Measurements from ENCODE around the gene MRPL28. TPM values are rescaled to one million over a fixed set of nuclear protein-coding genes. Genes with fewer than 3 reads are reported as not detected.
"Not testable (repeated sequence)": the region's sequence is repeated elsewhere in the genome, so short reads cannot be mapped to it uniquely, and the experiment has no call there.

MRPL28 gene
- total RNA-seq, 1 donor from 2014 or later: 47.8 TPM

DNA sequence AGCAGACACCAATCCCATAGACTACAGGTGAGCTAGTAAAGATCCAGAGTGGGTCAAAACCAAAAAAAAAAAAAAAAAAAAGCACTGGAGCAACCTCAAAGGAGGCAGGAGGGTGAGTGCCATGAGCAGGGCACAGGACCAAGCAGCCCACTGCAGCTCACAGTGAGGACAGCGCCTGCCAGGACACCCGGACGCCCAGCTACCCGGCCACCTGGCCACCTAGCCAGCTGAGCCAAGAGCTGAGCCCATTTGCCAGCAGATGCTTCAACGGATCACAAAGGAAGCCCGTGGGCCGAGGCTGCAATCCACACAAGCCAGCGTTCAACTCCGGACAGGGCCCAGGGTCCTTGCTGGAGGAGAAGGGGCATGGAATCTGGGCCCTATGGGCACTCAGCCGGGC, 32.9 kb downstream of the MRPL28 start:
- intact Hi-C loops (cut with DNase I): no loop called here
- Histone ChIP-seq H3K36me3 (peaks cover 0 to 2% of the 10 kb centered on the region in 2 donors), H3K4me1 (peaks cover 0 to 3% of the 10 kb centered on the region in 2 donors), H3K27me3 (no peaks in the 10 kb centered on the region), H3K27ac (no peak overlapping the region), H3K4me3 (no peak overlapping the region), H3K9me3 (no peaks in the 10 kb centered on the region)
- no peak for DNase-seq (ENCODE audit: low spot score in 2 of 2)
- TF ChIP-seq, protein P1, sequence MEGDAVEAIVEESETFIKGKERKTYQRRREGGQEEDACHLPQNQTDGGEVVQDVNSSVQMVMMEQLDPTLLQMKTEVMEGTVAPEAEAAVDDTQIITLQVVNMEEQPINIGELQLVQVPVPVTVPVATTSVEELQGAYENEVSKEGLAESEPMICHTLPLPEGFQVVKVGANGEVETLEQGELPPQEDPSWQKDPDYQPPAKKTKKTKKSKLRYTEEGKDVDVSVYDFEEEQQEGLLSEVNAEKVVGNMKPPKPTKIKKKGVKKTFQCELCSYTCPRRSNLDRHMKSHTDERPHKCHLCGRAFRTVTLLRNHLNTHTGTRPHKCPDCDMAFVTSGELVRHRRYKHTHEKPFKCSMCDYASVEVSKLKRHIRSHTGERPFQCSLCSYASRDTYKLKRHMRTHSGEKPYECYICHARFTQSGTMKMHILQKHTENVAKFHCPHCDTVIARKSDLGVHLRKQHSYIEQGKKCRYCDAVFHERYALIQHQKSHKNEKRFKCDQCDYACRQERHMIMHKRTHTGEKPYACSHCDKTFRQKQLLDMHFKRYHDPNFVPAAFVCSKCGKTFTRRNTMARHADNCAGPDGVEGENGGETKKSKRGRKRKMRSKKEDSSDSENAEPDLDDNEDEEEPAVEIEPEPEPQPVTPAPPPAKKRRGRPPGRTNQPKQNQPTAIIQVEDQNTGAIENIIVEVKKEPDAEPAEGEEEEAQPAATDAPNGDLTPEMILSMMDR (IDR thresholded peaks at IDR 0.05): no peak

DNA sequence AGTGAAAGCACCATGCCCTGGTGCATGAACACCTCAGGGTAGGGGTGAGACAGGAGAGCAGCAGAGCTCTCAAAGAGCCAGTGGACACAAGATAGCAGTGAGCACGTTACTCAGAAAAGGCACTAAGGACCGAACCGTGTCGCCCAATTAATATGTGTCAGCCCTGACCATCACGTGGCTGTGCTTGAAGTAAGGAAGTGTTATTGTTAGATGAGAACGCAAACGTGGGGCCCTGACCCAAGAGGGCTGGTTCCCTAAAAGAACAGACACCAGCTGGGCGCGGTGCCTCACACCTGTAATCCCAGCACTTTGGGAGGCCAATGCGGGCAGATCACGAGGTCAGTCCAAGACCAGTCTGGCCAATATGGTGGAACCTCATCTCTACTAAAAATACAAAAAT, 34.1 kb downstream of the MRPL28 start:
- Histone ChIP-seq H3K9me3 (no peaks in the 10 kb centered on the region), H3K27ac (no peak overlapping the region), H3K36me3 (no peaks in the 10 kb centered on the region), H3K4me1 (peaks cover 0 to 3% of the 10 kb centered on the region in 2 donors), H3K4me3 (no peak overlapping the region), H3K27me3 (no peaks in the 10 kb centered on the region)
- intact Hi-C loops (cut with DNase I): no loop called here
- DNase-seq (ENCODE audit: low spot score in 2 of 2): no peak
- TF ChIP-seq, protein P1 (IDR thresholded peaks at IDR 0.05): no peak

DNA sequence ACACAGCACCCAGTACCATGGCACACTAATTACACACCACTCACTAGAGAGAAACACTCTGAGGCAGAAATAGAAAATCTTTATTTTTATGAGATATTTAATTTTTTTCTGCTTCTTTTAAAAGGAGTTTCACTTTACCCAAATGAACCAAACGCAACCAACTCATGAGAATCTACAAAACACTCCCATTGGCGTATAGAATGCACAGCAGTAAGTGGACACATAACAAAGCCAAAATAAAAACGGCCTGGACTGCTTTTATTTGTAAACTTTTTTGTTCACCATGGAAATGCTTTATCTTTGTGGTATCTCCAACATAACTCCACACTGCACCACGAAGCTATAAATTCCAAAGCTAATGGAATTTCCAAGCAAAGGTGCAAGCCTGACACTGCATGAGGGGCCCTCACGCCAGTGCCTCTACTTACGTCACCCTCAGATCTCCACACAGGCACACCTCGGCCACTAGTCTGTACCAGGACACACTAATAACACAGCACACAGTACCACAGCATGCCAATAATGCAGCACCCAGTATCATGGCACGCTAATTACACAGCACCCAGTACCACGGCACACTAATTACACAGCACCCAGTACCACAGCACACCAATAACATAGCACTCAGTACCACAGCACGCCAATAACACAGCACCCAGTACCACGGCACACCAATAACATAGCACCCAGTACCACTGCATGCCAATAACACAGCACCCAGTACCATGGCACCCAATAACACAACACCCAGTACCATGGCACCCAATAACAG, 35.3 kb downstream of the MRPL28 start:
- H3K36me3 ChIP-seq; intact Hi-C loops (cut with DNase I); H3K27ac ChIP-seq; H3K4me3 ChIP-seq; H3K9me3 ChIP-seq; H3K4me1 ChIP-seq; H3K27me3 ChIP-seq; DNase-seq (ENCODE audit: low spot score in 2 of 2): not testable (repeated sequence)

DNA sequence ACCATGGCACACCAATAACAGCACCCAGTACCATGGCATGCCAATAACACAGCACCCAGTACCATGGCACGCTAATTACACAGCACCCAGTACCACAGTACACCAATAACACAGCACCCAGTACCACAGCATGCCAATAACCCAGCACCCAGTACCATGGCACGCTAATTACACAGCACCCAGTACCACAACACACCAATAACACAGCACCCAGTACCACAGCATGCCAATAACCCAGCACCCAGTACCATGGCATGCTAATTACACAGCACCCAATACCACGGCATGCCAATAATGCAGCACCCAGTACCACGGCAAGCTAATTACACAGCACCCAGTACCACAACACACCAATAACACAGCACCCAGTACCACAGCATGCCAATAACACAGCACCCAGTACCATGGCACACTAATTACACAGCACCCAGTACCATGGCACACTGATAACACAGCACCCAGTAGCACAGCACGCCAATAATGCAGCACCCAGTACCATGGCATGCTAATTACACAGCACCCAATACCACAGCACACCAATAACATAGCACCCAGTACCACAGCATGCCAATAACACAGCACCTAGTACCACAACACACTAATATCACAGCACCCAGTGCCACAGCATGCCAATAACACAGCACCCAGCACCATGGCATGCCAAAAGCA, 36.0 kb downstream of the MRPL28 start:
- H3K27me3 ChIP-seq; H3K27ac ChIP-seq; DNase-seq (ENCODE audit: low spot score in 2 of 2); H3K4me1 ChIP-seq; intact Hi-C loops (cut with DNase I); H3K36me3 ChIP-seq; H3K4me3 ChIP-seq; H3K9me3 ChIP-seq: not testable (repeated sequence)

DNA sequence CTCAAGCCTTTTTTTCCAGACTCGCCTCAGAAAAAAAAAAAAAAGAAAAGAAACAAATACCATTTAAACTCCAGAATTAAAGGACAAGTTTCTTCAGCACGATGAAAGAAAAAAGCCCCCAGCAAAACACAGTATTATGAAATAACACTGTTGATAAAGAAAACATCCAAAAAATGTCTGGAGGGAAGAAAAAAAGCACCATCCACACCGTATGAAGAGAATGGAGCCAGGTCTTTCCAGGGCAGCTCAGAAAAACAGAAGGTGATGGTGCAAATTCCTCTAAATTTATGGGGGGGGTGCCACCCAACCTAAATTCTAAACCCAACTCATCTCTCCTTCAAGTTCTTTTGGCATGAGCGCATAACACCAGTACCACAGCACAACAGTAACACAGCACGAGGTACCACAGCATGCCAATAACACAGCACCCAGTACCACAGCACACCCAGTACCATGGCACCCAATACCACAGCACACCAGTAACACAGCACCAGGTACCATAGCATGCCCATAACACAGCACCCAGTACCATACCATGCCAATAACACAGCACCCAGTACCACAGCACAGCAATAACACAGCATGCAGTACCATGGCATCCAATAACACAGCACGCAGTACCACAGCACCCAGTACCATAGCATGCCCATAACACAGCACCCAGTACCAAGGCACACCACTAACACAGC, 36.8 kb downstream of the MRPL28 start:
- Histone ChIP-seq H3K9me3 (no peaks in the 10 kb centered on the region), H3K27ac (no peak overlapping the region), H3K27me3 (no peaks in the 10 kb centered on the region), H3K4me3 (no peak overlapping the region), H3K4me1 (peaks cover 0 to 3% of the 10 kb centered on the region in 2 donors), H3K36me3 (no peaks in the 10 kb centered on the region)
- TF ChIP-seq, protein P1 (IDR thresholded peaks at IDR 0.05): no peak
- intact Hi-C loops (cut with DNase I): no loop called here
- DNase-seq (ENCODE audit: low spot score in 2 of 2): no peak

DNA sequence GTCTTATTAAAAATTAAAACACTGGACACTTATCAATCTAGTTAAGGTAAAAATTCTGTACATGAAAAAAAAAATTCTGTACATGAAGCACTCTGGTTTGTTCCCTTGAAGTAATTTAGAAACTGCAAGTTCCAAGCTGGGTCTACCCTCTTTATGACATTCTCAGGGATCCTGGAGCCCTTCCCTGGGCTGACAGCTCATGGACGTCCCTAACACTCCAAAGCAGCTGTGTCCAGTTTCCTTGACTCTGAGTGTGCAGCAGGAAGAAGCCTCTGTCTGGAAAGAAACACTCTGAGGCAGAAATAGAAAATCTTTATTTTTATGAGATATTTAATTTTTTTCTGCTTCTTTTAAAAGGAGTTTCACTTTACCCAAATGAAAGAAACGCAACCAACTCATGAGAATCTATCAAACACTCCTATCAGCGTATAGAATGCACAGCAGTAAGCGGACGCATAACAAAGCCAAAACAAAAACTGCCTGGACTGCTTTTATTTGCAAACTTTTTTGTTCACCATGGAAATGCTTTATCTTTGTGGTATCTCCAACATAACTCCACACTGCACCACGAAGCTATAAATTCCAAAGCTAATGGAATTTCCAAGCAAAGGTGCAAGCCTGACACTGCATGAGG, 39.0 kb downstream of the MRPL28 start:
- DNase-seq (ENCODE audit: low spot score in 2 of 2); intact Hi-C loops (cut with DNase I); H3K36me3 ChIP-seq; H3K27me3 ChIP-seq; H3K4me1 ChIP-seq; H3K9me3 ChIP-seq; H3K27ac ChIP-seq; H3K4me3 ChIP-seq: not testable (repeated sequence)
